GM12891 (cell line): ENCODE results near the gene ADI1.

Source experiments
- PAX5 ChIP-seq: IDR thresholded peaks from 2 replicates; pipeline ENCODE4 v1.6.1; 2011; ENCODE audit warnings: low read length, moderate library complexity, mild to moderate bottlenecking; ENCODE audit not compliant: insufficient read depth, severe bottlenecking
- POLR2A ChIP-seq: IDR thresholded peaks from 2 replicates; pipeline ENCODE4 v1.6.1; 2011; ENCODE audit warnings: low read depth, low read length, control low read depth

- TF ChIP-seq POLR2A (no peak), PAX5 (no peak)
Measured at GRCh38 chr2:3503046-3503445, 16.3 kb downstream of the ADI1 start.
